ENCODE measurements around the gene OPCML. TPM values are rescaled to one million over a fixed set of nuclear protein-coding genes. Genes with fewer than 3 reads are reported as not detected.

OPCML gene
- total RNA-seq, 1 experiment from 2014 or later: not detected

- ChIA-PET POLR2A (no interaction called here), CTCF (no interaction called here)
- intact Hi-C loops (cut with micrococcal nuclease; ENCODE audit: unreplicated experiment) (no loop called here), in situ Hi-C loops (cut with HindIII; ENCODE audit: low pct_unique_long_range_greater_than_20kb, low sequenced_read_pairs) (no loop called here)
- ATAC-seq (no peak), DNase-seq (ENCODE audit: low read depth, low spot score) (no peak)
- no peaks in the 10 kb centered on the region for H3K4me1 ChIP-seq (ENCODE audit: control insufficient read depth, insufficient read depth, low read length)
- no peaks in the 10 kb centered on the region for H3K9me3 ChIP-seq (ENCODE audit: control insufficient read depth, insufficient read depth, low read depth, low read length)
- H3K4me3 ChIP-seq (ENCODE audit: low read depth in 2 of 2, low read length in 2 of 2): no peak overlapping the region
- BruUV-seq (replicated peaks): no TSS peak
- H3K27me3 ChIP-seq (ENCODE audit: control insufficient read depth, insufficient read depth, low read length): no peaks in the 10 kb centered on the region
- H3K27ac ChIP-seq (ENCODE audit: low read length): no peak overlapping the region
- H3K36me3 ChIP-seq (ENCODE audit: control insufficient read depth, insufficient read depth, low read length): no peaks in the 10 kb centered on the region
- TF ChIP-seq TCF7L2 (IDR thresholded peaks at IDR 0.05; ENCODE audit: low read depth, low read length) (no peak), SIN3A (IDR thresholded peaks at IDR 0.05; ENCODE audit: borderline replicate concordance, insufficient read depth, low read depth, low read length) (no peak), POLR2AphosphoS5 (IDR thresholded peaks at IDR 0.05; ENCODE audit: low read depth, low read length) (no peak), CTCF (IDR thresholded peaks at IDR 0.05) (no peak), REST (IDR thresholded peaks at IDR 0.05; ENCODE audit: insufficient read depth in 1 of 2, low read depth in 2 of 2, low read length in 1 of 2) (no peak)
Observed at GRCh38 chr11:132463295-132464002, 1068.9 kb downstream of the OPCML start.

GRCh38 chr11:132459736-132460135, 1072.6 kb downstream of the OPCML start:
- Histone ChIP-seq H3K4me1 (ENCODE audit: control insufficient read depth, insufficient read depth, low read length) (no peaks in the 10 kb centered on the region), H3K9me3 (ENCODE audit: control insufficient read depth, insufficient read depth, low read depth, low read length) (no peaks in the 10 kb centered on the region), H3K27me3 (ENCODE audit: control insufficient read depth, insufficient read depth, low read length) (no peaks in the 10 kb centered on the region), H3K27ac (ENCODE audit: low read length) (no peak overlapping the region), H3K36me3 (ENCODE audit: control insufficient read depth, insufficient read depth, low read length) (no peaks in the 10 kb centered on the region), H3K4me3 (ENCODE audit: low read depth in 2 of 2, low read length in 2 of 2) (no peak overlapping the region)
- POLR2A ChIA-PET: no interaction called here
- ATAC-seq (no peak), DNase-seq (ENCODE audit: low read depth, low spot score) (no peak)
- intact Hi-C loops (cut with micrococcal nuclease; ENCODE audit: unreplicated experiment) (no loop called here), in situ Hi-C loops (cut with HindIII; ENCODE audit: low pct_unique_long_range_greater_than_20kb, low sequenced_read_pairs) (no loop called here)
- CTCF ChIA-PET: no interaction called here
- no peak for TF ChIP-seq TCF7L2 (IDR thresholded peaks at IDR 0.05; ENCODE audit: low read depth, low read length)
- TF ChIP-seq REST (IDR thresholded peaks at IDR 0.05; ENCODE audit: insufficient read depth in 1 of 2, low read depth in 2 of 2, low read length in 1 of 2): no peak
- TF ChIP-seq SIN3A (IDR thresholded peaks at IDR 0.05; ENCODE audit: borderline replicate concordance, insufficient read depth, low read depth, low read length): no peak
- BruUV-seq (replicated peaks): no TSS peak
